HCT116 (cell line): ENCODE data around the gene HPCAL1. TPM values are rescaled to one million over a fixed set of nuclear protein-coding genes. Genes with fewer than 3 reads are reported as not detected.

Experiments
- ATAC-seq: fragments of 200-7000 bp; cut with Tn5 transposase; 2 replicates; pipeline ENCODE4 v1.9.1; 2020; ENCODE audit warnings: mild to moderate bottlenecking, moderate library complexity
- BruUV-seq: library from RNA; stranded (reverse); fragments of 400-500 nt; replicated peaks from 2 replicates; lab custom pipeline; 2021; lab: Mats Ljungman, UMichigan
- CTCF ChIA-PET: fragments of 300-600 bp; sonication (Branson Sonifier 250); formaldehyde crosslinking; loops from one replicate; lab custom pipeline; 2021; ENCODE audit warnings: antibody characterized with exemption; lab: Charles Lee
- POLR2A ChIA-PET: fragments of 300-600, 350-600 bp; sonication (Branson Sonifier 250); formaldehyde crosslinking; loops from one replicate; lab custom pipeline; 2021; ENCODE audit warnings: antibody characterized with exemption; lab: Charles Lee
- RAD21 ChIA-PET, 2 experiments: fragments of 300-600 bp; sonication (Branson Sonifier 250); formaldehyde crosslinking; loops; one replicate each; lab custom pipeline; 2023; ENCODE audit warnings: low total read pairs in 2 of 2; ENCODE audit not compliant: uncharacterized antibody in 2 of 2, unreplicated experiment in 2 of 2, low non-redundant PET in 1 of 2; lab: Charles Lee
- DNase-seq: peaks from one replicate; pipeline ENCODE4 v3.0.0-alpha.2; 2010; ENCODE audit warnings: low read depth, low spot score
- H2AFZ ChIP-seq: fragments of 200-600 bp; shearing (Covaris generic), sonication (generic); 2 replicates; pipeline ENCODE4 v1.6.1; 2017; ENCODE audit warnings: low read depth, mixed run types, mixed read lengths, antibody characterized with exemption, low read length; ENCODE audit not compliant: poor library complexity, severe bottlenecking
- H3K27ac ChIP-seq: 2 replicates; pipeline ENCODE4 v1.5.1; 2012; ENCODE audit warnings: low read depth, low read length
- H3K27me3 ChIP-seq: fragments of 200-600 bp; sonication (generic); 2 replicates; pipeline ENCODE4 v1.6.1; 2016; ENCODE audit warnings: mixed run types, low read length, mixed read lengths; ENCODE audit not compliant: insufficient read depth
- H3K36me3 ChIP-seq, 2 experiments: fragments of 200-500 bp in 1 of 2; fragments of 200-600 bp in 1 of 2; sonication (Bioruptor generic) in 1 of 2; sonication (generic) in 1 of 2; 2 replicates each; pipeline versions ENCODE4 v1.5.1 to v1.6.1; 2014 to 2016; ENCODE audit warnings: low read length in 2 of 2, inconsistent platforms in 1 of 2, mixed read lengths in 1 of 2, mixed run types in 1 of 2; ENCODE audit not compliant: insufficient read depth in 2 of 2, control insufficient read depth in 1 of 2
- H3K4me1 ChIP-seq, 2 experiments: fragments of 200-600 bp in 1 of 2; sonication (generic) in 1 of 2; 2 replicates each; pipeline versions ENCODE4 v1.5.1 to v1.6.1; 2012 to 2017; ENCODE audit warnings: low read length in 2 of 2, inconsistent platforms in 1 of 2, mild to moderate bottlenecking in 1 of 2, mixed read lengths in 1 of 2, mixed run types in 1 of 2, moderate library complexity in 1 of 2; ENCODE audit not compliant: insufficient read depth in 2 of 2, control insufficient read depth in 1 of 2
- H3K4me2 ChIP-seq: fragments of 200-600 bp; sonication (generic); 2 replicates; pipeline ENCODE4 v1.6.1; 2017; ENCODE audit warnings: mixed run types, low read length, mixed read lengths
- H3K4me3 ChIP-seq, 2 experiments: fragments of 200-600 bp in 1 of 2; sonication (generic) in 1 of 2; replicated peaks in 1 of 2; 2 replicates each; pipeline ENCODE4 v1.5.1; 2011 to 2016; ENCODE audit warnings: low read length in 2 of 2, control low read depth in 1 of 2, low read depth in 1 of 2, mild to moderate bottlenecking in 1 of 2, mixed read lengths in 1 of 2, mixed run types in 1 of 2
- H3K79me2 ChIP-seq: fragments of 200-600 bp; sonication (generic); 2 replicates; pipeline ENCODE4 v1.6.1; 2017; ENCODE audit warnings: mild to moderate bottlenecking, mixed run types, low read length, moderate library complexity, mixed read lengths; ENCODE audit not compliant: insufficient read depth
- H3K9ac ChIP-seq: fragments of 200-600 bp; sonication (generic); 2 replicates; pipeline ENCODE4 v1.6.1; 2016; ENCODE audit warnings: low read length, mixed read lengths
- H3K9me2 ChIP-seq: fragments of 200-600 bp; sonication (generic), shearing (Covaris generic); 2 replicates; pipeline ENCODE4 v1.6.1; 2017; ENCODE audit warnings: mixed run types, mild to moderate bottlenecking, moderate library complexity; ENCODE audit not compliant: insufficient read depth
- H3K9me3 ChIP-seq, 2 experiments: fragments of 200-500 bp in 1 of 2; fragments of 200-600 bp in 1 of 2; sonication (Bioruptor generic) in 1 of 2; sonication (generic) in 1 of 2; 2 replicates each; pipeline ENCODE4 v1.6.1; 2014 to 2017; ENCODE audit warnings: low read length in 2 of 2, mixed read lengths in 2 of 2, inconsistent platforms in 1 of 2, low read depth in 1 of 2, mild to moderate bottlenecking in 1 of 2, mixed run types in 1 of 2, moderate library complexity in 1 of 2; ENCODE audit not compliant: control insufficient read depth in 1 of 2, insufficient read depth in 1 of 2
- H4K20me1 ChIP-seq: fragments of 200-600 bp; sonication (generic), shearing (Covaris generic); 2 replicates; pipeline ENCODE4 v1.6.1; 2017; ENCODE audit warnings: mixed run types, mild to moderate bottlenecking, moderate library complexity; ENCODE audit not compliant: insufficient read depth
- CEBPB ChIP-seq: IDR thresholded peaks from 2 replicates; pipeline ENCODE4 v1.6.1; 2012; ENCODE audit warnings: low read depth
- EGR1 ChIP-seq: IDR thresholded peaks from 2 replicates; pipeline ENCODE4 v1.6.1; 2012; ENCODE audit warnings: low read depth
- ELF1 ChIP-seq: IDR thresholded peaks from 2 replicates; pipeline ENCODE4 v1.6.1; 2012; ENCODE audit warnings: low read depth, borderline replicate concordance
- EZH2phosphoT487 ChIP-seq: fragments of 200-600 bp; IDR thresholded peaks from 2 replicates; pipeline ENCODE4 v1.6.1; 2018; ENCODE audit warnings: antibody characterized with exemption, borderline replicate concordance
- POLR2A ChIP-seq: IDR thresholded peaks from 2 replicates; pipeline ENCODE4 v1.7.0; 2011; ENCODE audit warnings: borderline replicate concordance; ENCODE audit not compliant: insufficient read depth, insufficient read length; ENCODE audit errors: extremely low read depth
- POLR2AphosphoS5 ChIP-seq: IDR thresholded peaks from 2 replicates; pipeline ENCODE4 v1.6.1; 2011; ENCODE audit warnings: mild to moderate bottlenecking, low read depth, low read length, moderate library complexity
- SP1 ChIP-seq: IDR thresholded peaks from 2 replicates; pipeline ENCODE4 v1.6.1; 2012; ENCODE audit warnings: low read depth
- YY1 ChIP-seq: IDR thresholded peaks from 2 replicates; pipeline ENCODE4 v1.6.1; 2011; ENCODE audit warnings: low read length, low read depth, moderate library complexity, mild to moderate bottlenecking; ENCODE audit not compliant: insufficient replicate concordance; ENCODE audit errors: extremely low read depth
- ZFX ChIP-seq: fragments of 450-650 bp; IDR thresholded peaks from 2 replicates; pipeline ENCODE4 v1.6.1; 2017
- intact Hi-C: fragments of 100-400 bp; cut with micrococcal nuclease; formaldehyde crosslinking; loops from 2 replicates; pipeline ENCODE4 v1.10.0; 2022
- total RNA-seq: library from RNA; stranded (reverse); gene quantifications from one replicate; pipeline ENCODE4 v1.2.1, GENCODE V29; 2021; ENCODE audit not compliant: unreplicated experiment
- TF ChIP-seq, protein P1 (sequence below): IDR thresholded peaks from 2 replicates; pipeline ENCODE4 v1.6.1; 2012
- TF ChIP-seq, protein P2 (sequence below): IDR thresholded peaks from 2 replicates; pipeline ENCODE4 v1.6.1; 2012; ENCODE audit warnings: low read depth

HPCAL1 gene
- total RNA-seq, 1 experiment from 2014 or later, result 111 TPM

DNA sequence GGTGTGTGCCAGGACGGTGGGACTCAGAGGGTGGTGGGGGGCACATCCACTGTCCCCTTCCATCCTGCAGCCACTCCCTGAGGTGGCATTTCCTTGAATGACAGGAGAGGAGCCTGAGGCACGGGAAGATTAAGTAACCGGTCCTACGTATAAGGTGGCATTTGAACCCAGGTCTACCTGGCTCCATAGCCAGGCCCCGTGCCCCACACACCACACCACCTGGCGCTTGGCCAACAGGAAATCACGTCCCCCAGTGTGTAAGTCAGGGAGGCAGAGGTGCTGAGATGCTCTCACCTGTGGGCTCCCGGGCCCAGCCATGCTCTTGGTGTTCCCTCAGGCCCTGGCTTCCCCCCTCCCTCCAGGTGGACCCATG, 53.7 kb downstream of the HPCAL1 start:
- no peaks in the 10 kb centered on the region for H3K36me3 ChIP-seq
- ChIA-PET RAD21 (no interaction called here), CTCF (no interaction called here), POLR2A (no interaction called here)
- no peak overlapping the region for H3K4me2 ChIP-seq
- H2AFZ ChIP-seq, result no peak overlapping the region
- no peak overlapping the region for H3K4me3 ChIP-seq
- H3K9me3 ChIP-seq, result no peaks in the 10 kb centered on the region
- H3K79me2 ChIP-seq, result peaks cover 80% of the 10 kb centered on the region
- no peak overlapping the region for H3K27ac ChIP-seq
- BruUV-seq, result no TSS peak
- no peaks in the 10 kb centered on the region for H4K20me1 ChIP-seq
- no peak overlapping the region for H3K9ac ChIP-seq
- TF ChIP-seq POLR2A (no peak), SP1 (no peak), EGR1 (no peak), CEBPB (no peak), YY1 (no peak), ELF1 (no peak), EZH2phosphoT487 (no peak), POLR2AphosphoS5 (no peak), ZFX (no peak)
- TF ChIP-seq, protein P1, sequence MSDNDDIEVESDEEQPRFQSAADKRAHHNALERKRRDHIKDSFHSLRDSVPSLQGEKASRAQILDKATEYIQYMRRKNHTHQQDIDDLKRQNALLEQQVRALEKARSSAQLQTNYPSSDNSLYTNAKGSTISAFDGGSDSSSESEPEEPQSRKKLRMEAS, result no peak
- TF ChIP-seq, protein P2, sequence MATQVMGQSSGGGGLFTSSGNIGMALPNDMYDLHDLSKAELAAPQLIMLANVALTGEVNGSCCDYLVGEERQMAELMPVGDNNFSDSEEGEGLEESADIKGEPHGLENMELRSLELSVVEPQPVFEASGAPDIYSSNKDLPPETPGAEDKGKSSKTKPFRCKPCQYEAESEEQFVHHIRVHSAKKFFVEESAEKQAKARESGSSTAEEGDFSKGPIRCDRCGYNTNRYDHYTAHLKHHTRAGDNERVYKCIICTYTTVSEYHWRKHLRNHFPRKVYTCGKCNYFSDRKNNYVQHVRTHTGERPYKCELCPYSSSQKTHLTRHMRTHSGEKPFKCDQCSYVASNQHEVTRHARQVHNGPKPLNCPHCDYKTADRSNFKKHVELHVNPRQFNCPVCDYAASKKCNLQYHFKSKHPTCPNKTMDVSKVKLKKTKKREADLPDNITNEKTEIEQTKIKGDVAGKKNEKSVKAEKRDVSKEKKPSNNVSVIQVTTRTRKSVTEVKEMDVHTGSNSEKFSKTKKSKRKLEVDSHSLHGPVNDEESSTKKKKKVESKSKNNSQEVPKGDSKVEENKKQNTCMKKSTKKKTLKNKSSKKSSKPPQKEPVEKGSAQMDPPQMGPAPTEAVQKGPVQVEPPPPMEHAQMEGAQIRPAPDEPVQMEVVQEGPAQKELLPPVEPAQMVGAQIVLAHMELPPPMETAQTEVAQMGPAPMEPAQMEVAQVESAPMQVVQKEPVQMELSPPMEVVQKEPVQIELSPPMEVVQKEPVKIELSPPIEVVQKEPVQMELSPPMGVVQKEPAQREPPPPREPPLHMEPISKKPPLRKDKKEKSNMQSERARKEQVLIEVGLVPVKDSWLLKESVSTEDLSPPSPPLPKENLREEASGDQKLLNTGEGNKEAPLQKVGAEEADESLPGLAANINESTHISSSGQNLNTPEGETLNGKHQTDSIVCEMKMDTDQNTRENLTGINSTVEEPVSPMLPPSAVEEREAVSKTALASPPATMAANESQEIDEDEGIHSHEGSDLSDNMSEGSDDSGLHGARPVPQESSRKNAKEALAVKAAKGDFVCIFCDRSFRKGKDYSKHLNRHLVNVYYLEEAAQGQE, result no peak
- no peaks in the 10 kb centered on the region for H3K9me2 ChIP-seq
- intact Hi-C loops, result no loop called here
- no peak for DNase-seq
- H3K27me3 ChIP-seq, result no peaks in the 10 kb centered on the region
- H3K4me1 ChIP-seq, result peaks cover 9 to 12% of the 10 kb centered on the region in 2 experiments
- no peak for ATAC-seq
